Stimulated activated naive CD8-positive, alpha-beta T cell treated with anti-CD3 and anti-CD28 coated beads, Interleukin-15, amount 100 ng/mL, for 72 hours (primary cell): ENCODE measurements around the gene RBPJ.

Experiments used
- ATAC-seq: fragments of 150-1000 bp; cut with Tn5 transposase; 2 replicates; pipeline ENCODE4 v1.10.0; 2021; ENCODE audit warnings: mild to moderate bottlenecking, moderate library complexity
- DNase-seq, 2 donors: peaks; one replicate each; pipeline ENCODE4 v3.0.0; 2021 to 2022
- H3K27ac Mint-ChIP-seq, 2 donors: one replicate each; pipeline ENCODE4 v1.8.0; 2022; ENCODE audit warnings: mild to moderate bottlenecking in 2 of 2, mixed read lengths in 2 of 2, moderate library complexity in 2 of 2
- H3K27me3 Mint-ChIP-seq: one replicate; pipeline ENCODE4 v1.8.0; 2022; ENCODE audit warnings: mixed read lengths
- H3K4me1 Mint-ChIP-seq: one replicate; pipeline ENCODE4 v1.8.0; 2022; ENCODE audit warnings: mild to moderate bottlenecking, mixed read lengths
- H3K4me3 Mint-ChIP-seq, 2 donors: one replicate each; pipeline ENCODE4 v1.8.0; 2022; ENCODE audit warnings: mild to moderate bottlenecking in 2 of 2, mixed read lengths in 2 of 2, moderate library complexity in 1 of 2
- H3K9me3 Mint-ChIP-seq, 2 donors: one replicate each; pipeline ENCODE4 v1.8.0; 2022; ENCODE audit warnings: mixed read lengths in 2 of 2

The RBPJ gene

DNA sequence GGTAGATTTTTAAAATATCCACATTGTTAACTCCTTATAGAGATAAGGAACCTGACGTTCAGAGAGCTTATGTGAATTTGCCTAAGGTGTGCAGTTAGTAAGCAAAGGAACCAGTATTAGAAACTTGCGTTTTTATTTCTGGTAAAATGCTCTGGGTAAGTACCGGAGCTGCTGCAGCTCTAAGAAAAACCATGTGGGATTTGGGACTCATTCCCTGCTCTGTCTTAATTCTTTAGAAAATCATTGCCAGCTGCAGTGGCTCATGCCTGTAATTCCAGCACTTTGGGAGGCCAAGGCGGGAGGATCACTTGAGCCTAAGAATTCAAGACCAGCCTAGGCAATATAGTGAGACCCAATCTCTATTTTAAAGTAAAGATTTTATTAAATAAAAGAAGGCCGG, 163.7 kb downstream of the RBPJ start:
- DNase-seq (no peak), ATAC-seq (no peak)
- no peaks in the 10 kb centered on the region for H3K4me1 Mint-ChIP-seq
- no peak overlapping the region for H3K27ac Mint-ChIP-seq
- no peak overlapping the region for H3K4me3 Mint-ChIP-seq
- peaks cover 7% of the 10 kb centered on the region for H3K27me3 Mint-ChIP-seq
- no peaks in the 10 kb centered on the region for H3K9me3 Mint-ChIP-seq
